NCI-H524 treated with DMSO at 0.1 percent for 48 hours (cell line): ENCODE measurements around the gene RASA4B.
"Not testable (repeated sequence)": the region's sequence is repeated elsewhere in the genome, so short reads cannot be mapped to it uniquely, and the experiment has no call there.

Experiments
- DNase-seq: peaks from one replicate; lab custom pipeline; 2025; lab: John Stamatoyannopoulos, UW

Gene RASA4B

DNA sequence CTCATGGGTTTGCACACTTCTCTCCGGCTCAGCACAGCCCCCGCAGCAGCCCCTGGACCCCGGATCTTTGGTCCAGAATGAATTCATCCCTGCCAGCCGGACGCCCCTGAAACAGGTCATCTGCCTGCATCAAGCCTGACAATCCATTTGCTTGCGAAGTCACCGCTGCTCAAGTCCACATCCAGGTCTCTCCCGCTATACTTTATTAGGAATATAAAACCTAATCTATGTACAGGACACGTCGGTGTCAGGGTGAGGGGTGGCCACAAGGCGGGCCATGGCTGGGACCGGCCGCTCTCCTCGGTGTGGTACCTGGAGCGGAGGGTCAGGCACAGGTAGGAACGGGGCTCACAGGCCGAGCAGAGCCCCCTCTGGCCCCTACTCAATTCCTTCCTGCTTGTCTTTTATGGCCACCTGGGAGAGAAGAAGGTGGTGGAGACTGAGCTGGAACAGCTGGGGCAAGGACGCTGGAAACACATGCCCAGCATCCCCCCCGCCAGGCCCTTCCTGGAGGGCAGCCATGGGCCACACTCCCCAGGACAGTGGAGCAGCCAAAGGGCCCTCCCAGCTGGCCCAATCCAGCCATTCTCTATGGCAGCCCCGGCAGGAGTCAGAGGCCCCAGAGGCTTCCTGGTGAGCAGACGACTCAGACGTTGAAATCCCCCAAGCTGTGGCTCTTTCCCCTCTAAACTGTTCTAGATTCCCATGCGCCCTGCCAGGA is 44.1 kb downstream of the RASA4B start:
- DNase-seq = no peak

DNA sequence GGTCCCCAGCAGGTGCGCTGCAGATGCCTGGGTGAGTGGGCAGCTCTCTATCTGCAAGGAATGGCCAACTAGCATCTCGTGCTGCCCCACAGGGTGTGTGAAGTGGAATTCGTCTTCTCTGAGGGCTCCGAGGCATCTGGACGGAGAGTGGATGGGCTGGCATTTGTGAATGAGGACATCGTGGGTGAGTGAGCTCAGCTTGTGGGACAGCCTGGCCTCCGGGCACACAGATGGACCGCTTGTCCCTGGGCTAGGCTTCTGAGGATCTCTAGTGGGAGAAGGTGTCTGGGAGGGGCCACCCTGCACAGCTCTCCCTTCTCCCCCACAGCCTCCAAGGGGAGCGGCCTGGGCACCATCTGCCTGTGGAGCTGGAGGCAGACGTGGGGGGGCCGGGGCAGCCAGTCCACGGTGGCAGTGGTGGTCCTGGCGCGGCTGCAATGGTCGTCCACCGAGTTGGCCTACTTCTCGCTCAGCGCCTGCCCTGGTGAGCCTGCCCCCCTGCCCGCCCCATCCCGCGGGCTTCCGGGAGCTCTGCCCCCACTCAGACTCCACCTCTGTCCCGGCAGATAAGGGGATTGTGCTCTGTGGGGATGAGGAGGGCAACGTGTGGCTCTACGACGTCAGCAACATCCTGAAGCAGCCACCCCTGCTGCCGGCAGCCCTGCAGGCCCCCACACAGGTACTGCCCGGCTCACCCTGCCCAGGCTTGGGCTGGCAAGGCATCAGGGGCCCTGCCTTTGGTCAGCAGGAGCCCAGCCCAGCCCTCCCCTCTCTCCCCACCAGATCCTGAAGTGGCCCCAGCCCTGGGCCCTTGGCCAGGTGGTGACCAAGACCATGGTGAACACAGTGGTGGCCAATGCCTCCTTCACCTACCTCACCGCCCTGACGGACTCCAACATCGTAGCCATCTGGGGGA is 45.2 kb downstream of the RASA4B start:
- no peak for DNase-seq

DNA sequence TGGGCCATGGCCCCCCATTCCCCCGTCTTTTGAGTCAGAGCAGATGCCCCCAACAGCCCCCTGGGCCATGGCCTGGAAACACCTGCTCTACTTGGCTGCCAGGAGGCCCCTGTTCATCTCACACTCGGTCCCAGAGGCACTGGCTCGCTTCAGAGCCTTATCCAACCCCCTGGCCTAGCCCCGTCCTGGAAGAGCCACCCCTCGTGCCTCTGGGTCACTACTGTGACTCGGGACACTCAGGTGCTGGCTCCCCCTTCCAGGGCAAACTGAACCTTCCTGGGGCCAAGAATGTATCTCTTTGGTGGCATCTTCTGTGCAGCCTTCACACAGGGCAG is 45.8 kb downstream of the RASA4B start:
- DNase-seq = no peak

DNA sequence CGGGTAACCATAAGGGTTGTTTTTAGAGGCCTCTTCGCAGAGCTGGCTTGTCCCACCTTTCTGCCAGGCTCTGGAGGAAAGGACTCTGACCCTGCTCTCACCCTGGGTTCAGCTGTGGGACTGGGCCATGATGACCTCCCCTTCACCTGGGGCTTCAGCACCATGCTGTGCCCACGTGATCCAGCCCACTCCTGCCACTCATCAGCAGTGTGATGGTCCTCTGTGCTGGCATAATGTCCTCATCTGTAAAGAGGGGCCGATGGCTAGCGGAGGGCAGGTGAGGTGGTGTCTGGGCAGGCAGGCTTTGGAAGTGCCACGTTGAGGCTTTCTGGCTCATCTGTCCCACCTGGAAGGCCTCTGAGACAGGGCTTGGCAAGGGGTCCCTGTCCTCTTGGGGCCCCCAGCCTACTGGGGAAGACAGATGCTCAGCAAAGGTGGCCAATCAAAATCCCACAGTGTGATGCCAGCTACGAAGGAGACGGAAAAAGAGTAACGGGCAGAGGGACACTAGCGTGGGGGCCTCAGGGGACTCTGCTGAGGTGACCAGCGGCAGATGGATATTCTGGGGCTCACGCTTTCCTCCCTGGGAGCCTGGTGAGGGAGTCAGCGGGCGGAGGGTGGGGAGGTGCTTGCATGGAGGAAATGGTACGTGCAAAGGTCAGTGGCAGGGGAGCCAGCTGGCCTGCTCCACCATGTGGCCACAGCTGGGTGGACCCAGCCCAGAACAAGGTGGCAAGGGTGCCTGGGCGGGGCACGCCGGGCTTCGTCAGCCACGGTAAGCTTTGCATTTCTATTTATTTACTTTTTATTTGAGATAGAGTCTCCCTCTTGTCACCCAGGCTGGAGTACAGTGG is 47.4 kb downstream of the RASA4B start:
- DNase-seq = no peak

DNA sequence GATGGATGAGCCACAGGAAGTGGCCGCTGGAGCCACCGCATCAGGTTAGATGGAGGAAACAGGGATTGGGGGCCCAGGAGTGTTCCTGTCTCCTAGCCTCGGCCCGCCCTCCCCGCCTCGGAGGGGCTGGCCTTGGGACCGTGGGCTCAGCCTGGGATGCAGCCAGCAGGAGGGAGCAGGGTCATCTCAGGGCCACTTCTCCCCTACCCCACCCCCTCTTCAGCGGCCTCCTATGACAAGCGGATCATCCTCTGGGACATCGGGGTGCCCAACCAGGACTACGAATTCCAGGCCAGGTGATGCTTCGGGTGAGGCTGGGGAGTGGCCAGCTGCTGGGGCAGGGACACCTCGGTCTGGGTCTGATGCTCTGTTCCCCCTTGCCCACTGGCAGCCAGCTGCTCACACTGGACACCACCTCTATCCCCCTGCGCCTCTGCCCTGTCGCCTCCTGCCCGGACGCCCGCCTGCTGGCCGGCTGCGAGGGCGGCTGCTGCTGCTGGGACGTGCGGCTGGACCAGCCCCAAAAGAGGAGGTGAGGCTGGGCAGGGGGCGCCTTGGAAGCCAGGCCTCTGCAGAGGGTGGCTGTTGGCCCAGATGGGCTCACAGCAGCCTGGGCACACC is 48.1 kb downstream of the RASA4B start:
- no peak for DNase-seq

DNA sequence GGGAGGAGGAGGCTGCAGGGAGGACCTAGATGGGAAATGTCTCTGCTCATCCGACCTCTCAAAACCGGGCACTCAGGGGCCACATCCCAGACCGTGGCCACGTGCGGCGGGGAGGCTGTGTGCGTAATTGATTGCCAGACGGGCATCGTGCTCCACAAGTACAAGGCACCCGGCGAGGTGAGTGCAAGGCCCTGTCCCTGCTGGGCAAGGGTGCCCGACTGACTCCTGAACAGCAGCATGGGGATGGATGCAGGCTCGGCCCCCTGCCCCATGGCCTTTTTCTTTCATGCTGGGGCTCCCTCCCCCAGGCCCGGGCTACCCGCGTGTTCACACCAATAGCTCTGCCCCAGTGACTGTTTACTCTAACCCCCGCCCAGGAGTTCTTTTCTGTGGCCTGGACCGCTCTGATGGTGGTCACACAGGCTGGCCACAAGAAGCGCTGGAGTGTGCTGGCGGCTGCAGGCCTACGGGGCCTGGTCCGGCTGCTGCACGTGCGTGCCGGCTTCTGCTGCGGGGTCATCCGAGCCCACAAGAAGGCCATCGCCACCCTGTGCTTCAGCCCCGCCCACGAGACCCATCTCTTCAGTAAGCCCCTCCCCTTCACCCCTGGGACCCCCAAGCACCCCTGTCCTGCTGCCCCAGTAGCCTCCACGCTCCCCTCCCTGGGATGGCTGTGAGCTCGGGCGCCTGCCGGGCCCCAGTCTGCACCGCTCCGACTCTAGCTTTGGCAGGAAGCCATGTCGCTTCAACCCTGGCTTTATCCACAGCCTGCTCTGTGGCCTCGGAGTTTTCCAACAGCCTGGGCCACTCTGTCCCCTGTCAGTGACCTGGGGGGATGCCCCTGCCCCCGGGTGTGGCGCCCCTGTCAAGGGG is 48.9 kb downstream of the RASA4B start:
- DNase-seq = no peak

DNA sequence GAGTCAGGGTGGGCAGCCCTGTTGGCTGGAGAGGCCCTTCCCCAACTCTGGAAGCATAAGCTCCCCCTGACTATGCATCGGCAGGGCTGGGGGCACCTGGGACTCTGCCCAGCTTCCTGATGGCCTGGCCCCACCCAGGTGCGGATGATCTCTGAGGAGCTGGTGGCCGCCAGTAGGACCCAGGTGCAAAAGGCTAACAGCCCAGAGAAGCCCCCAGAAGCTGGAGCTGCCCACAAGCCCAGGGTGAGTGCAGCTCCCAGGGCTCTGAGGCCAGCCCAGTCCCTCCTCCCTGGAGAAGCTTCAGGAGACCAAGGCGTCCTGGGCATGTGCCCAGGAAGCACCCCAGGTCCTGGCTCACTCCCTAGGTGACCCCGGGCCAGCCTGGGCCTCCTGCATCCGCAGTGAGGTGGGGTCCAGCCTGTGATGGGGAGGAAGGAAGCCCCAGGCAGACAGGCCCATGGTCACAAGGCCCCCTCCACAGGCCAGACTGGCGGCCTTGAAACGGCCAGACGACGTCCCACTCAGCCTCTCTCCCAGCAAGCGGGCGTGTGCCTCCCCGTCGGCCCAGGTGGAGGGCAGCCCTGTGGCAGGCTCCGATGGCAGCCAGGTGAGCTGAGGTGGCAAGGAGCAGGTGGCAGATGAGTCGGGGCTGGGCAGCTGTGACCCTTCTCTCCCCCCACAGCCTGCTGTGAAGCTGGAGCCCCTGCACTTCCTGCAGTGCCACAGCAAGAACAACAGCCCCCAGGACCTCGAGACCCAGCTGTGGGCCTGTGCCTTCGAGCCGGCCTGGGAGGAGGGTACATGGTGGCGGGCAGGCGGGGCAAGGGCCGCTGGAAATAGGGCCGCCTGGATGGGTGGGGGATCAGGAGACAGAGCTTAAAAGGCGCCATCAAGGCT is 49.7 kb downstream of the RASA4B start:
- DNase-seq = no peak

DNA sequence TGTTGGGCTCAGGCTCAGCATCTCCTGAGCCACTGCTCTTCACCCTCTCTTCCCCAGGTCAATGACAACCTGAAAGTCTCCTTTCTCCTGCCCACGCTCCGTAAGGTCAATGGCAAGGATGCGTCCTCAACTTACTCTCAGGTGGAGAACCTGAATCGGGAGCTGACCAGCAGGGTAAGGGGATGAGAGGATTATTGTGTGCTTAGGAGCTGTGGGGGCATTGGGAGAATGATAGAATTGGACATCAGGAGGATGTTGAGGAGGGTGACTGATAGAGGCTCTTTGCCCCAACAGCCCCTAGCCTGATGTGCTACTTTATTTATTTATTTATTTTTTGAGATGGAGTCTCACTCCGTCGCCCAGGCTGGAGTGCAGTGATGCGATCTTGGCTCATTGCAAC is 51.5 kb downstream of the RASA4B start:
- no peak for DNase-seq

DNA sequence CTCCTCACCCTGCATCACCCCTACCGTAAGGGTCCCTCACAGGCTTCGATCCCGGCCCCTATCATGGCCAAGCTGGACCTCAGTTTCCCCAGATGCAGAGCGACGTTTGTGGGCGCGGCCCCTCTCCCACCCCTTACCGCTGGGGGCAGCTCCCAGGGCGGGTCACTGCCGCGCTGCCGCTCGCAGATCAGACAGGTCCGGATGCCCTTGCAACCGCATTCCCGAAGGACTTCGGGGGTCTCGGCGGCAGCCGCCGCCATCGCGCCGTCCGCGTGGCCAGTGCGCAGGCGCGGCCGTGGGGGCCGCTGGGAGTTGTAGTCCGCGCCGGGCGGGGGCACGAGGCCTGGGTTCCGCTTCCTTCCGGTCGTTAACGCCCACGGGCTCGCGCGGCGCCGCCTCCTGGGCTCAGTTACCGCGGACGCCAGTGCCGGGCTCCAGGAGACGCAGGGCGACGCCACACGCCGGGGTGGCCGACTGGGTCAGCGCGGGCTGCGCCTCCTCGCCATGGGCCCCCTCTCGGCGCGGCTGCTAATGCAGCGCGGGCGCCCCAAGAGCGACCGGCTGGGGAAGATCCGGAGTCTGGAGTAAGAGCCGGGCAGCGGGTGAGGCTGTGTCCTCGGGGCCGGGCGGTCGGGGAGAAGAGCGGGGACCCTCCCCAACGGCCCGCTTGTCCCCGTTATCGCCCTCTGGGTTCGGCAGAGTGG is 52.8 kb downstream of the RASA4B start, which contains the start of the genes ALKBH4 and LRWD1:
ALKBH4 (minus strand) TSS at position 287 of the 704 bp plus-strand sequence; CDS start at position 260, 27 bp downstream.
LRWD1 (plus strand) TSS at position 408 of the 704 bp plus-strand sequence; CDS start at position 505, 97 bp downstream.
- peak; percentile 29 for DNase-seq

DNA sequence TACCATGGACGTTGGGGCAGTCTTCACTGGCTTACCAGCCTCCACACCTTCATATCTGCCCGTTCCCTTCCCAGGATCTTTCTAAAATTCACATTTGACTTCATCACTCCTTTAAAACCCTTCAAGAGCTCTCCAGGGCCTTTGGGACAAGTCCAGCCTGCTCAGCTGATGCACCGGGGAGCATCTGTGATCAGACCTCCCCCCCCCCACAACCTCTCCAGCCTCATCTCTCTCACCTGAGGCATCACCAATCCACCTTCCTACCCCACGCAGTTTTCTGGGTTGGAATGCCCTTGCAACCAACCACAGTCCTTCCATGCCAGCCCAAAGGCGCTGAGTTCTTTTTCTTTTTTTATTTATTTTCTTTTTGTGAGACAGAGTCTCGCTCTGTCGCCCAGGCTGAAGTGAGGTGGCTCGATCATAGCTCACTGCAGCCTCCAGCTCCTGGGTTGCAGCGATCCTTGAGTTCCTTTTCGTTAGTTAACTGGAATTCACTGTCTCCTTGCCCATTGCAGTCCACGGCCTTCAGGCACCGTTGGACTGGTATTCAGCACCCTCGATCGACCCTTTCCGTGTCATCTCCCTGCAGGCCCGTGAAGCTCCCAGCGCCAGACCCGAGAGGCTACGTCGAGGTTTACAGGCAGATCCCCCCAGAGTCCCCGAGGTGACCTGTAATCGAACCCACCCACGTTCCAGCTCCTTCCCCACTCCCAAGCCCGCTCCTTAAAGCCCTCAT is 53.6 kb downstream of the RASA4B start:
- DNase-seq = no peak

DNA sequence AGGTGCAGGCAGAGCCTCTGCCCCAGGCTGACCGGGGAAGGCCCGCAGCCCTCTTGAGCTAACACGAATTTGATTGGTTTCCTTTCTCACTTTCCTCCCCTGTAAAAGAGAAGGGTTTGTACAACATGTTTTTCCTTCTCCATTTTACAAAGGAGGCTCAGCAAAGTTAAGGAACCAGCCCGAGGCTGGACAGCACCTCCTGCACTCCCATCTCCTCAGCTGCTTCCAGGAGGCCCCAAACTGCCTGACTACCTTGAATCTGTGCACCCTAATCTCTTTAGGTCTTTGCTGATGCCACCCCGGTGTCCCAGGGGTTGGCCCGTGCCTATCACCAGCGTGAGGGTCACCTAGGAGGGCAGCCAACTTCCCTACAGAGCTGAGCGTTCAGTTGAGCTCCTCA is 57.1 kb downstream of the RASA4B start:
- DNase-seq = no peak

DNA sequence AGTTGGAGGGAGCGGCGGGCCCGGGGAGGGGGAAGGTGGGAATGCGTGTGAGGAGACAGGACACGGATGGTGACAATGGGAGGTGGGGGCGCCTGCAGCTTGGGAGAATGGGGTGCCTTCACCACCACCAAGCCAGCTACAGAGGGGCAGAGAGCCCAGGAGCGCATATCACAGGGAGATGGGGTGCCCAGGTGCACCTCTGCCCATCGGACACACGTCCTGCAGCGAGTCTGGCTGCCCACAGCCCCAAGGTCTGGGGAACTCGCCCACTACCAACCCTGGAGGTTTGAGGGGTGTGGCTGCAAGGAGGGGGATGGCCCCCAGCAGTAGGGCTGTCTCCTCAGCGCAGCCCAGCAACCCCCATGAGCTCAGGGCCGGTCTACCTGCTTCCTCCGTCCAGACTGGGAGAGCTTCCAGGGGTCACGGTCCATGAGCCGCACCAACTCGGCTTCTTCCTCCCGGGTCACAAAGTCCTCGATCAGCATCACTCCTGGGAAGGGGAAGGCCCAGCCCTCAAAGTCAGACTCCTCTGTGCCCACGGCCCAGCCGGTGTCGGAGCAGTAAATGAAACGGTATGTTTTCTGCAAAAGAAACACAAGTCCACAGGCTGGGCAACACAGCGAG is 58.2 kb downstream of the RASA4B start:
- DNase-seq = no peak

DNA sequence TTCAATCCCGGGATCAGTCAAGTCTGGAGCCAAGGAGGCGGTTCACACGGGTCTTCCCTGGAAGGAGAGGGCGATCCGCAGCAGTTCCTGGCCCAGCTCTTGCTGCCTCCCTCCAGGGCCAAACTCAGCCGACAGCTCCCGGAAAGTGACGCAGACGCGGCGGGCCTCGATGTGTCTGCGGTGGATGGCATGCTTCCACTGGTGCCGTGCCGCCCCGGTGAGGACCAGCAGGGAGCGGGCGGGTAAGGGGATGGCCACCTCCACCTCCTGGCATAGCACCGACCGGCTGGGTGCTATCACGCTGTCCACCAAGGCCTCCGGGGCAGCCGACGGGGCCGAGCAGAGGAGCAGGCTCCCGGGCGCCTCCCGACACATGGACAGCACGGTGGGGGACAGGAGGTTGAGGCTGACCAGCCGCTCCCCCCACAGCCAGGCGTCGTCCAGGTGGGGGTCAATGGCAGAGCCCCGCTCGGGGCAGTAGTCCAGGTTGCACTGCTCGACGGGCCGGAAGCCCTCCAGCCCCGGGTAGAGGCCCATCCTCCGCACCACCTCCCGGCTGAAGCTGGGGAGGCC is 60.1 kb downstream of the RASA4B start:
- no peak for DNase-seq

DNA sequence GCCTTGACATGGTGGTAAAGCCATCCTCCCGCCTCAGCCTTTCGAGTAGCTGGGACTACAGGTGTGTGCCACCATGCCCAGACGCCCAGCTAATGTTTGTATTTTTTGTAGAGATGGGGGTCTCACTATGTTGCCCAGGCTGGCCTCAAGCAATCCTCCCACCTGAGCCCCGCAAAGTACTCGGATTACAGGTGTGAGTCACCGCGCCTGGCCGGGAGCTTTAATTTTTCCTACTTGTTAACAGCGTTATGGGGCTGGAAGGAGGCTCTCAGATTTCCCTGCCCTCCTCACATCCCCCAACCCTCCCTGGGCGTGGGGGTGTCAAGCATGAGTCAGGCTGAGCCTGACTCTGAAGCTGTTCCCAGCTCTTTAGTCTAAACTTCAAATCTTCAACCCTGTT is 61.2 kb downstream of the RASA4B start:
- no peak for DNase-seq

DNA sequence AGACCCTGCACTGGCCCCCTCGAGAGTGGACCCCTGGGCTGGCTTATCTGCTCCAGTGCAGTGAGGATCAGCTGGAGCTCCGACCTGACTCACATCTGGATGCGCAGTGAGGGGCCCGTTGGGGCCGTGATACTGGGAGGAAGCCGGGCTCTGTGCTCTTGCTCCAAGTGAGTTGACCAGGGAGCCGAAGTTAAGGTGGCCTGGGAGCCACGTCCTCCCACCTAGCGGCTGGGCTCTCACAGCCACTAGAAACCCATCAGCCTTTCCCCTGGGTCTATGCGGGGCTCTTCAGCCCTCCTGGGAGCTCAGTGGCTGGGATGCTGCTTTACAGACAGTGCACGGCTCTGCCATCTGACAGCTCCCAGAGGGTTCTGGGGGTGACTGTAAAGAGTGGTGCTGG is 62.0 kb downstream of the RASA4B start:
- no peak for DNase-seq

DNA sequence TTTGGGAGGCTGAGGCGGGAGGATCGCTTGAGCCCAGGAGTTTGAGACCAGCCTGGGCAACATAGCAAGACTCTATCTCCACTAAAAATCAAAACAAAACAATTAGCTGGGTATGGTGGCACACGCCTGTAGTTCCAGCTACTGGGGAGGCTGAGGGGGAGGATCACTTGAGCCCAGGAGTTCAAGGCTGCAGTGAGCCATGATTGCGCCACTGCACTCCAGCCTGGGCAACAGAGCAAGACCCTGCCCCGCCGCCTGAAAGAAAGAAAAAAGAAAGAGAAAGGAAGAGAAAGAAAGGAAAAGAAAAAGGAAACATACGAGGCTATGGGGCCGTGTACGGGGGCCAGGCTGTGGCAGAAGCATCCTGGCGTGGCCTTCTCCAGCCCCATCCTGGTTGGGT is 62.6 kb downstream of the RASA4B start:
- DNase-seq = not testable (repeated sequence)

DNA sequence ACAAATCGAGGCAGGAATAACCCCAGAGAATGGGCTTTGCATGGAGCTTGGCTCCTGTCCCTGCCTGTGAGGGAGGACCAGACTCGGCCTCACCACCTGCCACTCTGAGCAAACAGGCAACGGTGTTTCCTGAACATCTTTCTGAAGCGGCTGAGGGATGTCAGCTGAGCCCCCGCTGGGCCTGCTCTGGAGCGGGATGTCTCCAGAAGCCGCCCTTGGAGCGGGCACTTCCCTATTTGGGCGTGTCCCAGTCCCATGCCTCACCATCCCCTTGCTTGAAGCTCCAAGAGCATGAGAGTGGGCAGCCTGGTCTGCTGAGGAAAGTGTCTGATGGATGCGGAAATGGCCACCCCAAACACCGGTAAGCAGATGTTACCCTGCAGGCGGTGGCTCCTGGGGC is 63.1 kb downstream of the RASA4B start:
- no peak for DNase-seq

DNA sequence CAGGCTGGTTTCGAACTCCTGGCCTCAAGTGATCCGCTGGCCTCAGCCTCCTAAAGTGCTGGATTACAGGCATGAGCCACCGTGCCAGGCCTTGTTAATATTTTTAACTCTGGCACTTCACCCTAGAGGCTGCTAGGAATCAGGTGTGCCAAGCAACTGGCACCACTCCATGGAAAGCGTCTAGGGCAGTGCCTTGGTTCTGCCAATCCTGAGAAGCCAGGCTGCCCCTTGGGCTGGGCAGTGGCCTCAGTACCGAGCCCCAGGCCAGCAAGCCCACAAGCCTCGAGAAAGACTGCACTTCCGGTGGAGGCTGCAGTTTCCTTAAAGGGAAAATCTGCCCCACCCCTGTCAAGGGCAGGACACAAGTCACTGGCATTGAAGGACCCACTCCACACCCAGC is 64.3 kb downstream of the RASA4B start:
- DNase-seq = no peak
